ENCODE results near the gene KCNJ2.

DNA sequence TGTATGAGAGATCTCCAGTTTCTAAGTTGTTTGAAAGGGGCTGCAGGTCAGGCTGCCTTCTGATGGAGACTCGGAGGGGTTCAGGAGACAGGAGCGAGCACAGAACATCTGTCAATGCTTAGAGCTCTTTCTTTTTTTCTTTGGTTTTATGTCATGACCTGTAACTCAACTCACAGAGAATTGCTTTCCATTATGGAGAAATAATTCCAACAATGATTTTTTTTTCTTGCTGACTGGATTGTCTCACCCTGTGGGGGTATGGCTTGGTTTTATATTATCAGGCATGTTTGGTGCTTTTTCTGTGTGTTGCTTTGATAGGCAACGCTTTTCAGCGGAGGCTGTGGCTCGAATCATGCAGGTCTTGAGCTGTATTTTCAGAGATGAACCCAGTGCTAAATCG, 10.7 kb upstream of the KCNJ2 start:
- no peak for TF ChIP-seq RAD21 (IDR thresholded peaks at IDR 0.05; ENCODE audit: insufficient read depth, low read depth, low read length)
- TF ChIP-seq, protein P1, sequence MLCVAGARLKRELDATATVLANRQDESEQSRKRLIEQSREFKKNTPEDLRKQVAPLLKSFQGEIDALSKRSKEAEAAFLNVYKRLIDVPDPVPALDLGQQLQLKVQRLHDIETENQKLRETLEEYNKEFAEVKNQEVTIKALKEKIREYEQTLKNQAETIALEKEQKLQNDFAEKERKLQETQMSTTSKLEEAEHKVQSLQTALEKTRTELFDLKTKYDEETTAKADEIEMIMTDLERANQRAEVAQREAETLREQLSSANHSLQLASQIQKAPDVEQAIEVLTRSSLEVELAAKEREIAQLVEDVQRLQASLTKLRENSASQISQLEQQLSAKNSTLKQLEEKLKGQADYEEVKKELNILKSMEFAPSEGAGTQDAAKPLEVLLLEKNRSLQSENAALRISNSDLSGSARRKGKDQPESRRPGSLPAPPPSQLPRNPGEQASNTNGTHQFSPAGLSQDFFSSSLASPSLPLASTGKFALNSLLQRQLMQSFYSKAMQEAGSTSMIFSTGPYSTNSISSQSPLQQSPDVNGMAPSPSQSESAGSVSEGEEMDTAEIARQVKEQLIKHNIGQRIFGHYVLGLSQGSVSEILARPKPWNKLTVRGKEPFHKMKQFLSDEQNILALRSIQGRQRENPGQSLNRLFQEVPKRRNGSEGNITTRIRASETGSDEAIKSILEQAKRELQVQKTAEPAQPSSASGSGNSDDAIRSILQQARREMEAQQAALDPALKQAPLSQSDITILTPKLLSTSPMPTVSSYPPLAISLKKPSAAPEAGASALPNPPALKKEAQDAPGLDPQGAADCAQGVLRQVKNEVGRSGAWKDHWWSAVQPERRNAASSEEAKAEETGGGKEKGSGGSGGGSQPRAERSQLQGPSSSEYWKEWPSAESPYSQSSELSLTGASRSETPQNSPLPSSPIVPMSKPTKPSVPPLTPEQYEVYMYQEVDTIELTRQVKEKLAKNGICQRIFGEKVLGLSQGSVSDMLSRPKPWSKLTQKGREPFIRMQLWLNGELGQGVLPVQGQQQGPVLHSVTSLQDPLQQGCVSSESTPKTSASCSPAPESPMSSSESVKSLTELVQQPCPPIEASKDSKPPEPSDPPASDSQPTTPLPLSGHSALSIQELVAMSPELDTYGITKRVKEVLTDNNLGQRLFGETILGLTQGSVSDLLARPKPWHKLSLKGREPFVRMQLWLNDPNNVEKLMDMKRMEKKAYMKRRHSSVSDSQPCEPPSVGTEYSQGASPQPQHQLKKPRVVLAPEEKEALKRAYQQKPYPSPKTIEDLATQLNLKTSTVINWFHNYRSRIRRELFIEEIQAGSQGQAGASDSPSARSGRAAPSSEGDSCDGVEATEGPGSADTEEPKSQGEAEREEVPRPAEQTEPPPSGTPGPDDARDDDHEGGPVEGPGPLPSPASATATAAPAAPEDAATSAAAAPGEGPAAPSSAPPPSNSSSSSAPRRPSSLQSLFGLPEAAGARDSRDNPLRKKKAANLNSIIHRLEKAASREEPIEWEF (IDR thresholded peaks at IDR 0.05; ENCODE audit: insufficient replicate concordance, low read depth, low read length), result no peak
